22Rv1 (cell line): ENCODE measurements around the gene ATOH8.

ENCODE experiments used
- CTCF ChIP-seq: fragments of 450-650 bp; IDR thresholded peaks from 2 replicates; pipeline ENCODE4 v1.5.1; 2017; ENCODE audit warnings: mild to moderate bottlenecking
- ZFX ChIP-seq: fragments of 450-650 bp; IDR thresholded peaks from 2 replicates; pipeline ENCODE4 v1.6.1; 2017; ENCODE audit warnings: antibody characterized with exemption, borderline replicate concordance

DNA sequence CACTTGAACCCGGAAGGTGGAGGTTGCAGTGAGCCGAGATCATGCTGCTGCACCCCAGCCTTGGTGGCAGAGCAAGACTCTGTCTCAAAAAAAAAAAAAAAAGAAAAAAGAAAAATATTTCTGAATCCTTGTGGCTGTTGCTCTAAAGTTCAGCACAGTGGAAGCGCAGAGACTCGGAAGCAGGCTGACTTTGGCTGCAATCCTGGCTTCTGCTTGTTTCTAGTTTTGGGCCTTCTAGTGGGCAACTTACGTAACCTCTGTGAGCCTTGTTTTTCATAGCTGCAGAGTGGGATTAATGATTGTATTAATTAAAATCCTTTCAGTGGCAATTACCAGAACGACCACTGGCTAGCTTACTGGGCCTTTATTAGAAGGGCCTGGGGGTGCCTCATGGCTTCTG, 31.3 kb upstream of the ATOH8 start:
- TF ChIP-seq CTCF (no peak), ZFX (no peak)
